NCI-H526 treated with DMSO at 0.1 percent for 48 hours (cell line): ENCODE measurements around the gene DMRTB1.
A peak's percentile ranks its signal among the peaks of the same experiment; 100 is the strongest.

Experiments
- DNase-seq: peaks from one replicate; lab custom pipeline; 2025; lab: John Stamatoyannopoulos, UW

Gene DMRTB1

GRCh38 chr1:53508056-53508990, 49.1 kb downstream of the DMRTB1 start:
- DNase-seq = no peak

GRCh38 chr1:53508991-53509666, 49.9 kb downstream of the DMRTB1 start:
- no peak for DNase-seq

- no peak for DNase-seq
Measured at GRCh38 chr1:53509775-53510174, 50.6 kb downstream of the DMRTB1 start.

GRCh38 chr1:53510215-53510614, 51.0 kb downstream of the DMRTB1 start:
- DNase-seq = no peak

GRCh38 chr1:53511323-53511932, 52.2 kb downstream of the DMRTB1 start:
- DNase-seq = no peak

GRCh38 chr1:53511933-53512806, 53.0 kb downstream of the DMRTB1 start:
- peak; percentile 87 for DNase-seq

- no peak for DNase-seq
Measured at GRCh38 chr1:53512807-53513755, 53.9 kb downstream of the DMRTB1 start.

GRCh38 chr1:53513846-53514245, 54.6 kb downstream of the DMRTB1 start:
- DNase-seq = no peak

- no peak for DNase-seq
Measured at GRCh38 chr1:53514436-53514835, 55.2 kb downstream of the DMRTB1 start.

- no peak for DNase-seq
Measured at GRCh38 chr1:53516181-53516580, 57.0 kb downstream of the DMRTB1 start.
